GM20000 (cell line): ENCODE results near the gene EDC4.
"Not testable (repeated sequence)": the region's sequence is repeated elsewhere in the genome, so short reads cannot be mapped to it uniquely, and the experiment has no call there.

Experiments used
- DNase-seq: peaks from one replicate; pipeline ENCODE4 v3.0.0; 2012; ENCODE audit warnings: low spot score
- CTCF ChIP-seq: IDR thresholded peaks from 2 replicates; pipeline ENCODE4 v1.5.1; 2012; ENCODE audit warnings: mild to moderate bottlenecking, control low read depth; ENCODE audit errors: extremely low read depth, missing control alignments

The EDC4 gene

GRCh38 chr16:67897231-67897630 is 24.4 kb downstream of the EDC4 start:
- TF ChIP-seq CTCF: no peak

GRCh38 chr16:67901734-67902133 is 28.9 kb downstream of the EDC4 start:
- no peak for TF ChIP-seq CTCF
- DNase-seq: no peak

More at GRCh38 chr16:67897231-67897630, 24.4 kb downstream of the EDC4 start:
- no peak for DNase-seq

GRCh38 chr16:67902831-67903230 is 30.0 kb downstream of the EDC4 start:
- no peak for DNase-seq
- no peak for TF ChIP-seq CTCF

DNA sequence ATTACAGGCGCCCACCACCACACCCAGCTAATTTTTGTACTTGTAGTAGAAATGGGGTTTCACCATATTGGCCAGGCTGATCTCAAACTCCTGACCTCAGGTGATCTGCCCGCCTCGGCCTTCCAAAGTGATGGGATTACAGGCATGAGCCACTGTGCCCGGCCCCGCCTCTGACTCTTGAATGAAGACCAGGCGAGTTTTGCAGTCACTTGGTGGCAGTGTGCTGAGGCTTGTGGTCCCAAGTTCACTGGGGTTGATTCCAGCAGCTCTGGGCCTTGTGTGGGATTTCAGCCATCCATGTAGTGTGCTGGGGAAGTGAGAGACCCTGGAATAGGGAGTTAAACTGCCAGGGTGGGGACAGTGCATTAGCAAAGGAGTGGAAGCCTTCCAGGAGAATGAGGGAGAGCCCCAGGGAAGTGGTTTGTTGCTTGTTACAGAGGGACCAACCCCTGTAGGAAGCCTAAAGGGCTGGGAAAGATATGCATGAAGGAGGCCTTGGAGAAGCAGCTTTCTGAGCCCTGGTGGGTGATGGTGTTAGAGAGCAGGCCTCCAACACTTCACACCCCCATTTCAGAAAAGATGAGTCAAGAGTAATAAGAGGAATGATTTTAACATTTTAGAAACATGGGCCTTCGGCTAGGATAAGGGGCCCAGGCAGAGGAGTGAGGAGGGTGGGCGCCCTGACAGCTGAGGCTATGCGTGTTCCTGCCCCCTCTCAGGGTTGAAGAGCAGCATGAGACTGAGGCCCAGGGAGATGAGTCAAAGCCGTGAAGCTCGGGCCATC is 34.7 kb downstream of the EDC4 start:
- no peak for TF ChIP-seq CTCF
- no peak for DNase-seq

GRCh38 chr16:67909056-67909742 is 36.3 kb downstream of the EDC4 start:
- DNase-seq: no peak
- no peak for TF ChIP-seq CTCF

DNA sequence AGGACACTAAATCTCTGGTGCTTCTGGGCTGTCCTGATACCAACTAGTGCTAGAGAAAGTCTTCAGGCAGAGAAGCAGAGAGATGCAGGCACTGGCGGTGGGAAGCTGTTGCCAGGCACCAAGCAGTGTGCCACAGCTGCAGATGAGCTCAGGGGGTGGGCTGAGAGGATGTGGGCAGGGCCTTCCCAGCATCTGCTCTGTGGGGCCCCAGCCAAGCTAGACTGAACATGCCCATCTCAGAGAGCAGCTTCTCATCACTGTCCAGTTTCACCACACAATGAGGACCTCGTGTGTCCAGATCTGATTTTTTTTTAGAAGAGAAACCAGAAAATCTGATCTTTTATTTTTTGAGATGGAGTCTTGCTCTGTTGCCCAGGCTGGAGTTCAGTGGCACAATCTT is 37.3 kb downstream of the EDC4 start:
- no peak for TF ChIP-seq CTCF

DNA sequence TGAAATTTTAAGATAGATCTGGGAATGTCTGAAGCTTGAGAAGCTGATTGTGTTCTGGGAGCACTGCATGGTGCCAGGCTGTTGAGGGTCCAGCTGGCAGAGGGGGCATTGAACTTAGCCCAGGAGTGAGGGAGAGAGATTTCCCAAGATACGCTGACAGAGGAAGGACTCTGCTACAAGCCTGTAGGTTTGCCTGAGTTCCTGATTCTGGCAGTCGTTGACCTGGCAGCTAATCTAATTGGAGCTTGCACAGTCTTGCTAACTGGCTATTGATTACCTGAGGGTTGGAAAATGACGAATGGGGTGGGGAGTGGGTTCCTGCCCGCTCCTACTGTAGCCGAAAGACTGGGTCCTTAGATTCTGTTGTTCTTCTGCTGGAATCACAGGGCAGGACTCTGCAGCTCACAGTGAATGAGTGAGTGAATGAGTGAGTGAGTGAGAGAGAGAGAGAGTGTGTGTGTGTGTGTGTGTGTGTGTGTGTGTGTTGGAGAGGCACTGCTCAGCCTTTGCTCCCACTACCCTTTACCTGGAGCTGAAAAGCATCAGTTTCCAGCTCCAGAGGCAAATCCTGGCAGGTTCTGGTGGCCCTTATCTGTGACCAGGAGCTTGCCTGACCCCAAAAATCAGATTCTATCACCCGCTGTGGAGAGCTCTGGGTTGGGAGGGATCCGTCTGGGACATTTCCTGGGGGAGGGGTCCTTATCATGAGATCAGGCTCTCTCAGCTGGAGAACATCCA is 42.1 kb downstream of the EDC4 start:
- DNase-seq: no peak
- TF ChIP-seq CTCF: no peak

More for the DNA sequence above, 37.3 kb downstream of the EDC4 start:
- DNase-seq: no peak

DNA sequence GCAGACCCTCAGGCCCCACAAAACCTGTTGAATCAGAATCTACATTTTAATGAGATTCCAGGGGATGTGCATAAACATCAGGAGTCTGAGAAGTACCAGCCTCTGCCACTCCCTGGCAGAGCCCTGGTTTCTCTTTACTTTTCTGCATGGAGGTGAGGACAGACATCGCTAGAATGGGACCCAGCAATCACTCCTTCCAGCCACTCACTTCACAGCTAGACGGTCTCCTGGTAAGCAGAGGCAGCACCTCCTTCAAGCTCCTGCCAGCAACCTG is 42.6 kb downstream of the EDC4 start:
- not testable (repeated sequence) for DNase-seq
